Neuronal stem cell (in vitro differentiated cells): ENCODE measurements around the gene CATSPER3.

ENCODE experiments used
- DNase-seq: peaks from one replicate; pipeline ENCODE4 v3.0.0-alpha.2; 2013; ENCODE audit warnings: low spot score
- H2AFZ ChIP-seq: one replicate; pipeline ENCODE4 v1.6.1; 2013; ENCODE audit warnings: mild to moderate bottlenecking, low read length, inconsistent platforms
- H2AK5ac ChIP-seq: 2 replicates; pipeline ENCODE4 v1.6.1; 2013; ENCODE audit warnings: low read depth, mild to moderate bottlenecking, inconsistent platforms, low read length, moderate library complexity, mixed read lengths
- H2BK120ac ChIP-seq: 2 replicates; pipeline ENCODE4 v1.6.1; 2013; ENCODE audit warnings: low read depth, mild to moderate bottlenecking, inconsistent platforms, low read length, moderate library complexity, mixed read lengths
- H2BK12ac ChIP-seq: one replicate; pipeline ENCODE4 v1.6.1; 2013; ENCODE audit warnings: low read length, inconsistent platforms
- H2BK15ac ChIP-seq: 2 replicates; pipeline ENCODE4 v1.6.1; 2013; ENCODE audit warnings: mild to moderate bottlenecking, low read length, inconsistent platforms, mixed read lengths
- H2BK5ac ChIP-seq: one replicate; pipeline ENCODE4 v1.6.1; 2013; ENCODE audit warnings: inconsistent platforms, mild to moderate bottlenecking, low read length, moderate library complexity
- H3K14ac ChIP-seq: one replicate; pipeline ENCODE4 v1.6.1; 2013; ENCODE audit warnings: low read length, inconsistent platforms
- H3K18ac ChIP-seq: 2 replicates; pipeline ENCODE4 v1.6.1; 2013; ENCODE audit warnings: low read length, inconsistent platforms
- H3K23ac ChIP-seq: 2 replicates; pipeline ENCODE4 v1.6.1; 2013; ENCODE audit warnings: low read depth, mild to moderate bottlenecking, mixed read lengths, low read length, inconsistent platforms; ENCODE audit not compliant: poor library complexity
- H3K27ac ChIP-seq: replicated peaks from 3 replicates; pipeline ENCODE4 v1.5.1; 2013; ENCODE audit warnings: low read length, inconsistent platforms
- H3K27me3 ChIP-seq, 3 experiments: 2 replicates each; pipeline ENCODE4 v1.6.1; 2013; ENCODE audit warnings: low read length in 3 of 3, mild to moderate bottlenecking in 2 of 3, inconsistent platforms in 1 of 3, low read depth in 1 of 3, mixed read lengths in 1 of 3, moderate library complexity in 1 of 3; ENCODE audit not compliant: control insufficient read depth in 3 of 3, insufficient read depth in 3 of 3
- H3K36me3 ChIP-seq, 2 donors: replicated peaks in 1 of 2; 2 replicates each; pipeline ENCODE4 v1.6.1; 2013; ENCODE audit warnings: low read length in 2 of 2; ENCODE audit not compliant: control insufficient read depth in 2 of 2, insufficient read depth in 2 of 2
- H3K4ac ChIP-seq: 2 replicates; pipeline ENCODE4 v1.6.1; 2013; ENCODE audit warnings: inconsistent platforms, mild to moderate bottlenecking, low read length, moderate library complexity
- H3K4me1 ChIP-seq, 2 donors: 1 replicate in 1 of 2; 2 replicates in 1 of 2; pipeline ENCODE4 v1.6.1; 2013; ENCODE audit warnings: low read length in 2 of 2, low read depth in 1 of 2; ENCODE audit not compliant: control insufficient read depth in 2 of 2, insufficient read depth in 1 of 2
- H3K4me2 ChIP-seq: one replicate; pipeline ENCODE4 v1.6.1; 2013; ENCODE audit warnings: mild to moderate bottlenecking, low read length, inconsistent platforms; ENCODE audit not compliant: insufficient read depth, poor library complexity, severe bottlenecking
- H3K4me3 ChIP-seq, 2 donors: 2 replicates each; pipeline ENCODE4 v1.5.1; 2013; ENCODE audit warnings: low read length in 2 of 2, mild to moderate bottlenecking in 2 of 2, inconsistent platforms in 1 of 2, moderate library complexity in 1 of 2
- H3K79me1 ChIP-seq: one replicate; pipeline ENCODE4 v1.6.1; 2013; ENCODE audit warnings: low read depth, mild to moderate bottlenecking, inconsistent platforms, low read length, moderate library complexity
- H3K9ac ChIP-seq: one replicate; pipeline ENCODE4 v1.6.1; 2013; ENCODE audit warnings: mild to moderate bottlenecking, low read depth, low read length, inconsistent platforms; ENCODE audit not compliant: poor library complexity
- H3K9me3 ChIP-seq, 2 donors: replicated peaks in 1 of 2; 2 replicates each; pipeline versions ENCODE3 to v1.6.1; 2013; ENCODE audit warnings: low read length in 2 of 2, mild to moderate bottlenecking in 2 of 2, inconsistent platforms in 1 of 2, low read depth in 1 of 2, mixed read lengths in 1 of 2, moderate library complexity in 1 of 2; ENCODE audit not compliant: control insufficient read depth in 2 of 2, insufficient read depth in 1 of 2
- H4K8ac ChIP-seq: one replicate; pipeline ENCODE4 v1.6.1; 2013; ENCODE audit warnings: low read depth, mild to moderate bottlenecking, inconsistent platforms, low read length, moderate library complexity
- H4K91ac ChIP-seq: one replicate; pipeline ENCODE4 v1.6.1; 2013; ENCODE audit warnings: low read length, low read depth, mild to moderate bottlenecking, inconsistent platforms; ENCODE audit not compliant: poor library complexity
- WGBS, 2 donors: extraction: QIAGEN DNeasy Blood & Tissue Kit; methylation state at CpG; one replicate each; pipeline ENCODE4 v1.1.7; 2013; ENCODE audit warnings: missing lambda C conversion rate in 2 of 2, mixed read lengths in 1 of 2; ENCODE audit not compliant: insufficient read length in 2 of 2, insufficient replicate concordance in 1 of 2; ENCODE audit errors: extremely low coverage in 2 of 2; 5-methylcytosine and 5-hydroxymethylcytosine counted together

Gene CATSPER3

GRCh38 chr5:134992148-134992547, 24.4 kb downstream of the CATSPER3 start:
- Histone ChIP-seq H3K79me1 (no peaks in the 10 kb centered on the region), H4K91ac (no peak overlapping the region)

GRCh38 chr5:134993161-134993560, 25.5 kb downstream of the CATSPER3 start:
- no peak for DNase-seq
- H3K23ac ChIP-seq: no peak overlapping the region
- no peaks in the 10 kb centered on the region for H3K4me1 ChIP-seq
- no peak overlapping the region for H4K91ac ChIP-seq
- no peak overlapping the region for H3K27ac ChIP-seq
- no peaks in the 10 kb centered on the region for H3K36me3 ChIP-seq
- H3K14ac ChIP-seq: no peak overlapping the region
- H2AK5ac ChIP-seq: no peak overlapping the region
- no peak overlapping the region for H2BK15ac ChIP-seq
- no peak overlapping the region for H3K18ac ChIP-seq
- H3K4ac ChIP-seq: no peak overlapping the region
- no peak overlapping the region for H3K4me2 ChIP-seq
- no peak overlapping the region for H2BK5ac ChIP-seq
- no peak overlapping the region for H3K4me3 ChIP-seq
- peaks cover 0 to 2% (median 0%) of the 10 kb centered on the region in 3 experiments for H3K27me3 ChIP-seq
- H2BK12ac ChIP-seq: no peak overlapping the region
- H3K9ac ChIP-seq: no peak overlapping the region
- no peak overlapping the region for H2AFZ ChIP-seq
- WGBS, 2 donors: no CpG with 5 or more reads among the region's 2 CpGs
- no peak overlapping the region for H2BK120ac ChIP-seq
- H3K9me3 ChIP-seq: no peaks in the 10 kb centered on the region
- H4K8ac ChIP-seq: no peak overlapping the region
- H3K79me1 ChIP-seq: no peaks in the 10 kb centered on the region

More at GRCh38 chr5:134992148-134992547, 24.4 kb downstream of the CATSPER3 start:
- H2BK12ac ChIP-seq: no peak overlapping the region
- no peak overlapping the region for H3K9ac ChIP-seq
- H4K8ac ChIP-seq: no peak overlapping the region
- H3K9me3 ChIP-seq: no peaks in the 10 kb centered on the region
- no peak overlapping the region for H3K4ac ChIP-seq
- H3K4me1 ChIP-seq: no peaks in the 10 kb centered on the region
- WGBS, 2 donors: no CpG with 5 or more reads among the region's 5 CpGs
- H2BK15ac ChIP-seq: no peak overlapping the region
- no peak for DNase-seq
- H3K4me3 ChIP-seq: no peak overlapping the region
- H3K27me3 ChIP-seq: peaks cover 0 to 2% (median 0%) of the 10 kb centered on the region in 3 experiments
- no peaks in the 10 kb centered on the region for H3K36me3 ChIP-seq
- no peak overlapping the region for H2BK120ac ChIP-seq
- H3K14ac ChIP-seq: no peak overlapping the region
- H3K27ac ChIP-seq: no peak overlapping the region
- no peak overlapping the region for H3K23ac ChIP-seq
- no peak overlapping the region for H2AK5ac ChIP-seq
- no peak overlapping the region for H3K4me2 ChIP-seq
- H2BK5ac ChIP-seq: no peak overlapping the region
- H3K18ac ChIP-seq: no peak overlapping the region
- no peak overlapping the region for H2AFZ ChIP-seq

- H3K9me3 ChIP-seq: no peaks in the 10 kb centered on the region
- H2BK15ac ChIP-seq: no peak overlapping the region
- no peak overlapping the region for H3K14ac ChIP-seq
- H3K4me3 ChIP-seq: no peak overlapping the region
- no peak overlapping the region for H3K18ac ChIP-seq
- no peak overlapping the region for H3K27ac ChIP-seq
- no peaks in the 10 kb centered on the region for H3K36me3 ChIP-seq
- no peak for DNase-seq
- H4K8ac ChIP-seq: no peak overlapping the region
- no peak overlapping the region for H4K91ac ChIP-seq
- H3K9ac ChIP-seq: no peak overlapping the region
- no peak overlapping the region for H2AFZ ChIP-seq
- H3K4me2 ChIP-seq: no peak overlapping the region
- H2AK5ac ChIP-seq: no peak overlapping the region
- no peak overlapping the region for H3K23ac ChIP-seq
- H3K4me1 ChIP-seq: no peaks in the 10 kb centered on the region
- peaks cover 0 to 2% (median 0%) of the 10 kb centered on the region in 3 experiments for H3K27me3 ChIP-seq
- WGBS, 2 donors: no CpG with 5 or more reads among the region's 2 CpGs
- no peak overlapping the region for H2BK5ac ChIP-seq
- H2BK12ac ChIP-seq: no peak overlapping the region
- H3K79me1 ChIP-seq: no peaks in the 10 kb centered on the region
- H3K4ac ChIP-seq: no peak overlapping the region
- H2BK120ac ChIP-seq: no peak overlapping the region
These were observed 27.0 kb downstream of the CATSPER3 start for GRCh38 chr5:134994560-134995156.

- H2AFZ ChIP-seq: no peak overlapping the region
- WGBS, 2 donors: no CpG with 5 or more reads among the region's 8 CpGs
These were observed 28.2 kb downstream of the CATSPER3 start for GRCh38 chr5:134995850-134996402.

More at GRCh38 chr5:134995850-134996402, 28.2 kb downstream of the CATSPER3 start:
- H2BK5ac ChIP-seq: no peak overlapping the region
- no peaks in the 10 kb centered on the region for H3K36me3 ChIP-seq
- H4K8ac ChIP-seq: no peak overlapping the region
- H3K9ac ChIP-seq: no peak overlapping the region
- H3K27me3 ChIP-seq: no peaks in the 10 kb centered on the region
- no peaks in the 10 kb centered on the region for H3K9me3 ChIP-seq
- H3K79me1 ChIP-seq: no peaks in the 10 kb centered on the region
- no peak overlapping the region for H3K4me3 ChIP-seq
- DNase-seq: no peak
- H3K4me1 ChIP-seq: no peaks in the 10 kb centered on the region
- H2BK12ac ChIP-seq: no peak overlapping the region
- H3K4me2 ChIP-seq: no peak overlapping the region
- peak overlapping the region; percentile 17 for H3K4ac ChIP-seq
- H2AK5ac ChIP-seq: no peak overlapping the region
- H4K91ac ChIP-seq: no peak overlapping the region
- no peak overlapping the region for H3K27ac ChIP-seq
- H2BK15ac ChIP-seq: no peak overlapping the region
- no peak overlapping the region for H3K23ac ChIP-seq
- H3K14ac ChIP-seq: no peak overlapping the region
- no peak overlapping the region for H3K18ac ChIP-seq
- H2BK120ac ChIP-seq: no peak overlapping the region
